ENCODE results near the gene GCC2. TPM values are rescaled to one million over a fixed set of nuclear protein-coding genes. Genes with fewer than 3 reads are reported as not detected.

GCC2 gene, protein sequence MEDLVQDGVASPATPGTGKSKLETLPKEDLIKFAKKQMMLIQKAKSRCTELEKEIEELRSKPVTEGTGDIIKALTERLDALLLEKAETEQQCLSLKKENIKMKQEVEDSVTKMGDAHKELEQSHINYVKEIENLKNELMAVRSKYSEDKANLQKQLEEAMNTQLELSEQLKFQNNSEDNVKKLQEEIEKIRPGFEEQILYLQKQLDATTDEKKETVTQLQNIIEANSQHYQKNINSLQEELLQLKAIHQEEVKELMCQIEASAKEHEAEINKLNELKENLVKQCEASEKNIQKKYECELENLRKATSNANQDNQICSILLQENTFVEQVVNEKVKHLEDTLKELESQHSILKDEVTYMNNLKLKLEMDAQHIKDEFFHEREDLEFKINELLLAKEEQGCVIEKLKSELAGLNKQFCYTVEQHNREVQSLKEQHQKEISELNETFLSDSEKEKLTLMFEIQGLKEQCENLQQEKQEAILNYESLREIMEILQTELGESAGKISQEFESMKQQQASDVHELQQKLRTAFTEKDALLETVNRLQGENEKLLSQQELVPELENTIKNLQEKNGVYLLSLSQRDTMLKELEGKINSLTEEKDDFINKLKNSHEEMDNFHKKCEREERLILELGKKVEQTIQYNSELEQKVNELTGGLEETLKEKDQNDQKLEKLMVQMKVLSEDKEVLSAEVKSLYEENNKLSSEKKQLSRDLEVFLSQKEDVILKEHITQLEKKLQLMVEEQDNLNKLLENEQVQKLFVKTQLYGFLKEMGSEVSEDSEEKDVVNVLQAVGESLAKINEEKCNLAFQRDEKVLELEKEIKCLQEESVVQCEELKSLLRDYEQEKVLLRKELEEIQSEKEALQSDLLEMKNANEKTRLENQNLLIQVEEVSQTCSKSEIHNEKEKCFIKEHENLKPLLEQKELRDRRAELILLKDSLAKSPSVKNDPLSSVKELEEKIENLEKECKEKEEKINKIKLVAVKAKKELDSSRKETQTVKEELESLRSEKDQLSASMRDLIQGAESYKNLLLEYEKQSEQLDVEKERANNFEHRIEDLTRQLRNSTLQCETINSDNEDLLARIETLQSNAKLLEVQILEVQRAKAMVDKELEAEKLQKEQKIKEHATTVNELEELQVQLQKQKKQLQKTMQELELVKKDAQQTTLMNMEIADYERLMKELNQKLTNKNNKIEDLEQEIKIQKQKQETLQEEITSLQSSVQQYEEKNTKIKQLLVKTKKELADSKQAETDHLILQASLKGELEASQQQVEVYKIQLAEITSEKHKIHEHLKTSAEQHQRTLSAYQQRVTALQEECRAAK (N-terminal part only)
- total RNA-seq = 10 to 100 TPM; 18.0 to 24.0 (median 21.5) TPM
- polyA plus RNA-seq = 10 to 100 TPM in 1 of 3 donors, 1 to 10 TPM in 2; 4.8 to 16.4 (median 4.9) TPM
- long read RNA-seq, donor 1, full-length matches to known transcripts = 1 of 20 reads
- long read RNA-seq, donor 1, partial matches to known transcripts = 18 of 20 reads
- long read RNA-seq, donor 1, other reads (novel, unspliced or antisense) = 1 of 20 reads
- long read RNA-seq, donor 2, full-length matches to known transcripts = 3 of 17 reads
- long read RNA-seq, donor 2, partial matches to known transcripts = 13 of 17 reads
- long read RNA-seq, donor 2, other reads (novel, unspliced or antisense) = 1 of 17 reads

DNA sequence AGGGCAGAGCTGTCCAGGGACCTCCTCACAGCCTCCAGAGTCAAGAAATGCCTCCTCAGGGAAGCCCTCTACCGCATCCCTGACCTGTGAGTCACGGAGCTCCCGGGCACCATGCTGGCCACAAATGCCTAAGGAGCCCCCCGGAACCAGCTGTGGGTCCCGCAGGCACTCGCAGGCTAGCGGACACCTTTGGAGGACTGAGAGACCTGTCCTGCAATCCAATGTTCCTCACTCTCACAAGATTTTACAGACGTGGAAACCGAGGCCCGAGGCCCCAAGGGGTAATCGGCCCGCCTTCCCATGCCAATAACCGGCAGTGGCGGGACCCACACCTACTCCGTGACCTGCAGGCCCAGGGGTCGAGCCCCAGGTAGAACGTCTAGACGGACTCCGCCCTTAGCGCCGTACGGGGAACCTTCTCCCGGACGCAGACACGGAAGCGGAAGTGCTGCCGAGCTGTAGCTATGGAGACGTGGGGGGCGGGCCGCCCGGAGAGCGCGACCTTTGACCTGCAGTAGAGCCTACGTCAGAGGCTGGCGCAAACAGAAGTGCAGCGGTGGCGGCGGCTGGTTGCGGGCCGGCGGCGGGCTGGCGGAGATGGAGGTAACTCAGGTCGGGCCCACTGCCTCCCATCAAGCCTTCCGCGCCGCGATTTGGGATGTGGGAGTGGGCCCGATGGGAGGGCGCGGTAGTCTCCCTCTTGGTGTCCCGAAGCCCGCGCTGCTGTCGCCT lies at the start of gene GCC2:
Gene GCC2 (plus strand): TSS at position 529 of the 732 bp plus-strand sequence. CDS start 69 bp downstream, at position 598.
- H3K27me3 ChIP-seq (ENCODE audit: insufficient read depth in 3 of 3, low read length in 2 of 3) = no peaks in the 10 kb centered on the region
- WGBS, 3 donors = 1 to 3% (median 1%) methylated on average over 39 to 55 of the region's 55 CpGs
- H3K27ac ChIP-seq = peak within 1 kb of the TSS; percentile 81
- H3K4me3 ChIP-seq = peak within 1 kb of the TSS; percentile 95
- ATAC-seq = peak; percentile 100
- no peaks in the 10 kb centered on the region for H3K9me3 ChIP-seq
- TF ChIP-seq, protein P1, sequence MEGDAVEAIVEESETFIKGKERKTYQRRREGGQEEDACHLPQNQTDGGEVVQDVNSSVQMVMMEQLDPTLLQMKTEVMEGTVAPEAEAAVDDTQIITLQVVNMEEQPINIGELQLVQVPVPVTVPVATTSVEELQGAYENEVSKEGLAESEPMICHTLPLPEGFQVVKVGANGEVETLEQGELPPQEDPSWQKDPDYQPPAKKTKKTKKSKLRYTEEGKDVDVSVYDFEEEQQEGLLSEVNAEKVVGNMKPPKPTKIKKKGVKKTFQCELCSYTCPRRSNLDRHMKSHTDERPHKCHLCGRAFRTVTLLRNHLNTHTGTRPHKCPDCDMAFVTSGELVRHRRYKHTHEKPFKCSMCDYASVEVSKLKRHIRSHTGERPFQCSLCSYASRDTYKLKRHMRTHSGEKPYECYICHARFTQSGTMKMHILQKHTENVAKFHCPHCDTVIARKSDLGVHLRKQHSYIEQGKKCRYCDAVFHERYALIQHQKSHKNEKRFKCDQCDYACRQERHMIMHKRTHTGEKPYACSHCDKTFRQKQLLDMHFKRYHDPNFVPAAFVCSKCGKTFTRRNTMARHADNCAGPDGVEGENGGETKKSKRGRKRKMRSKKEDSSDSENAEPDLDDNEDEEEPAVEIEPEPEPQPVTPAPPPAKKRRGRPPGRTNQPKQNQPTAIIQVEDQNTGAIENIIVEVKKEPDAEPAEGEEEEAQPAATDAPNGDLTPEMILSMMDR (IDR thresholded peaks at IDR 0.05) = no peak
- intact Hi-C loops (cut with DNase I) = loop anchor here (5.0 to 10.0 kb wide), 2 partner anchors 133 to 136 kb away; no protein-coding TSS in a partner anchor
- H3K4me1 ChIP-seq = peaks cover 4% of the 10 kb centered on the region
- DNase-seq = peak; percentile 94 to 97
- H3K36me3 ChIP-seq (ENCODE audit: insufficient read depth in 1 of 2, low read depth in 1 of 2) = peaks cover 0 to 31% of the 10 kb centered on the region in 2 donors

DNA sequence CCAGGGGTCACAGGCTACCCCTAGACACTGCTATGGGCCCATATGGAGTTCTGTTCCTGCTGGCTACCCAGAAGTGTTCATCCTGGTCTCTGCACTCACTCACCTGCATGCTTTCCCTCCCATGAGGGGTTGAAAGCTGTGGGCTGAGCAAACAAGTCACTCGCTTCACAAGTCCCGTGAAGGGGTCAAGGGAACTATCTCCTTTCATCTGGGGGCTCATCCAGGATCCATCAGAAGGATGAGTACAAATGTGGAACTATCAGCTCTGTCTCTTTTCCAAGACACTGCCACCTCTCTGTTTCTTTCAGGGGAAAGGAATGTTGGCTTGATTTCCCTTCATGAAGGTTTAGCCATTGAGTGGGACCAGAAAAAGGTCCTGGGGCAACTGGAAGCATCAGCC lies 49.5 kb upstream of the GCC2 start:
- TF ChIP-seq, protein P1 (IDR thresholded peaks at IDR 0.05) = no peak
- intact Hi-C loops (cut with DNase I) = no loop called here
- no peak for ATAC-seq

DNA sequence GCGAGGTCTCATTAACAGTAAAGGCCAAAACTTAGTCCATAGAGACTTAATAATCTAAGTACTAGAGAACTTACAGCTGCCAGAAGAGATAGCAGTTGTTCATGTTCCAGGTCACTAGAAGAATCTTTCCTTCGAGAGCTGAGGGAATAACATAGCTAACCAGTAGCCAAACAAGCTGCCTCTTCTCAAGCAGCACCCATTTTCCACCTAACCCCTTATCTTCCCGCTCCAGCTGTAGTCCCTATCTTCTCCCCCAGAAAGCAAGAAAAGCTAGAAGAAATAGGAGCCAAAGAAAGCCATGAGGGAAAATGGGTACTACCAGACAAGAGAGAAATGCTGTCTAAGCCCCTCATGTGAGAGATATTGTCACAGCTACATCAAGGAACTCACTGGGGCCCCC lies 47.2 kb upstream of the GCC2 start:
- H3K36me3 ChIP-seq (ENCODE audit: insufficient read depth in 1 of 2, low read depth in 1 of 2) = no peaks in the 10 kb centered on the region
- ATAC-seq = no peak
- peaks cover 14% of the 10 kb centered on the region for H3K9me3 ChIP-seq
- H3K27ac ChIP-seq = no peak overlapping the region
- no peak overlapping the region for H3K4me3 ChIP-seq
- no peaks in the 10 kb centered on the region for H3K27me3 ChIP-seq (ENCODE audit: insufficient read depth in 3 of 3, low read length in 2 of 3)
- TF ChIP-seq, protein P1 (IDR thresholded peaks at IDR 0.05) = no peak
- H3K4me1 ChIP-seq = no peaks in the 10 kb centered on the region
- WGBS, 3 donors = 84 to 86% (median 86%) methylated on average over 3 of the region's 3 CpGs
- no peak for DNase-seq
- intact Hi-C loops (cut with DNase I) = no loop called here

More for the DNA sequence above, 49.5 kb upstream of the GCC2 start:
- no peak for DNase-seq
- 95 to 97% (median 95%) methylated on average over 2 of the region's 2 CpGs for WGBS, 3 donors
- Histone ChIP-seq H3K27ac (no peak overlapping the region), H3K4me1 (no peaks in the 10 kb centered on the region), H3K4me3 (no peak overlapping the region), H3K36me3 (ENCODE audit: insufficient read depth in 1 of 2, low read depth in 1 of 2) (no peaks in the 10 kb centered on the region), H3K9me3 (peaks cover 6% of the 10 kb centered on the region), H3K27me3 (ENCODE audit: insufficient read depth in 3 of 3, low read length in 2 of 3) (no peaks in the 10 kb centered on the region)
